Measurements from ENCODE around the gene ABRAXAS1. TPM values are rescaled to one million over a fixed set of nuclear protein-coding genes. Genes with fewer than 3 reads are reported as not detected.

The ABRAXAS1 gene
- total RNA-seq, 6 experiments from 2014 or later = 6.3 to 9.9 (median 8.4) TPM

- no peak overlapping the region for H3K27ac Mint-ChIP-seq
- no peaks in the 10 kb centered on the region for H3K9me3 Mint-ChIP-seq
- no peak for DNase-seq
- TF ChIP-seq, protein P1, sequence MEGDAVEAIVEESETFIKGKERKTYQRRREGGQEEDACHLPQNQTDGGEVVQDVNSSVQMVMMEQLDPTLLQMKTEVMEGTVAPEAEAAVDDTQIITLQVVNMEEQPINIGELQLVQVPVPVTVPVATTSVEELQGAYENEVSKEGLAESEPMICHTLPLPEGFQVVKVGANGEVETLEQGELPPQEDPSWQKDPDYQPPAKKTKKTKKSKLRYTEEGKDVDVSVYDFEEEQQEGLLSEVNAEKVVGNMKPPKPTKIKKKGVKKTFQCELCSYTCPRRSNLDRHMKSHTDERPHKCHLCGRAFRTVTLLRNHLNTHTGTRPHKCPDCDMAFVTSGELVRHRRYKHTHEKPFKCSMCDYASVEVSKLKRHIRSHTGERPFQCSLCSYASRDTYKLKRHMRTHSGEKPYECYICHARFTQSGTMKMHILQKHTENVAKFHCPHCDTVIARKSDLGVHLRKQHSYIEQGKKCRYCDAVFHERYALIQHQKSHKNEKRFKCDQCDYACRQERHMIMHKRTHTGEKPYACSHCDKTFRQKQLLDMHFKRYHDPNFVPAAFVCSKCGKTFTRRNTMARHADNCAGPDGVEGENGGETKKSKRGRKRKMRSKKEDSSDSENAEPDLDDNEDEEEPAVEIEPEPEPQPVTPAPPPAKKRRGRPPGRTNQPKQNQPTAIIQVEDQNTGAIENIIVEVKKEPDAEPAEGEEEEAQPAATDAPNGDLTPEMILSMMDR (IDR thresholded peaks at IDR 0.05) = no peak
- H3K27me3 Mint-ChIP-seq (ENCODE audit: insufficient read depth) = no peaks in the 10 kb centered on the region
- no peak overlapping the region for H3K4me3 Mint-ChIP-seq
- H3K4me1 Mint-ChIP-seq (ENCODE audit: low read depth) = no peaks in the 10 kb centered on the region
- peaks cover 19% of the 10 kb centered on the region for H3K36me3 Mint-ChIP-seq (ENCODE audit: low read depth)
Observed at GRCh38 chr4:83417566-83417965, 67.3 kb downstream of the ABRAXAS1 start.

DNA sequence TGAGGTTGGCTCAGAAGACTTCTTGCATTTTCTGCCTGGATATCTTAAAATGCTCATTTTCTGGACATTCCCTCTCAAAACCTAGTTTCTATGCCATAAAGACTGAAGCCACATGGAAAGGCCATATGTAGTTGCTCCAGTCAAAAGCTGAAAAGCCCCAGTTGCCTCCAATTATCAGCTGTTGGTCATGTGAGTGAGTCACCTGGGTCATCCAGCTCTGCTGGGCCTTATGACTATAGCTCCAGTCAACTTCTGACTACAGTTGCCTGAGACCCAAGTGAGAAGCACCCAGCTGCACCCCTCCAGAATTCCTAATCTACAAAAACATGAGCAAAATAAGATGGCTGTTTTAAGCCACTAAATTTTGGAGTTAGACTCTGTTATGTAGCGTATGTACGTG lies 71.2 kb downstream of the ABRAXAS1 start:
- no peaks in the 10 kb centered on the region; the same call in 1 of the 2 replicates for H3K27me3 Mint-ChIP-seq (ENCODE audit: insufficient read depth)
- no peaks in the 10 kb centered on the region for H3K4me1 Mint-ChIP-seq (ENCODE audit: low read depth)
- no peaks in the 10 kb centered on the region for H3K9me3 Mint-ChIP-seq
- no peak for DNase-seq
- H3K27ac Mint-ChIP-seq = no peak overlapping the region
- no peak overlapping the region for H3K4me3 Mint-ChIP-seq
- H3K36me3 Mint-ChIP-seq (ENCODE audit: low read depth) = peaks cover 14% of the 10 kb centered on the region
- TF ChIP-seq, protein P1 (IDR thresholded peaks at IDR 0.05) = no peak

Other genes starting within 250 kb of the ABRAXAS1 start
- gene COQ2, start 200.3 kb downstream of the ABRAXAS1 start, total RNA-seq (2021; fragmentation: NEBNext Ultra II Directional; extraction: Animal tissue kit (Norgen Biotek cat#: 25700)) = 10 to 100 TPM; 15.4 to 23.2 (median 20.6) TPM
- 1 to 10 TPM in 2 of 6 experiments, under 1 TPM in 4; 0.33 to 1.0 (median 0.83) TPM for gene HPSE, start 150.3 kb downstream of the ABRAXAS1 start, total RNA-seq (2021; fragmentation: NEBNext Ultra II Directional; extraction: Animal tissue kit (Norgen Biotek cat#: 25700))
- 10 to 100 TPM in 4 of 6 experiments, 1 to 10 TPM in 2; 9.5 to 13.0 (median 11.8) TPM for gene HELQ, start 29.3 kb downstream of the ABRAXAS1 start, total RNA-seq (2021; fragmentation: NEBNext Ultra II Directional; extraction: Animal tissue kit (Norgen Biotek cat#: 25700))
- gene MRPS18C, start 29.0 kb downstream of the ABRAXAS1 start, total RNA-seq (2021; fragmentation: NEBNext Ultra II Directional; extraction: Animal tissue kit (Norgen Biotek cat#: 25700)) = 10 to 100 TPM; 45.2 to 72.1 (median 56.0) TPM
- 1 to 10 TPM in 1 of 6 experiments, under 1 TPM in 5; 0.51 to 1.8 (median 0.79) TPM for gene GPAT3, start 51.0 kb upstream of the ABRAXAS1 start, total RNA-seq (2021; fragmentation: NEBNext Ultra II Directional; extraction: Animal tissue kit (Norgen Biotek cat#: 25700))

All from HFFc6 (cell line).